ENCODE data around the gene TTYH3.
A peak's percentile ranks its signal among the peaks of the same experiment; 100 is the strongest.

The TTYH3 gene

DNA sequence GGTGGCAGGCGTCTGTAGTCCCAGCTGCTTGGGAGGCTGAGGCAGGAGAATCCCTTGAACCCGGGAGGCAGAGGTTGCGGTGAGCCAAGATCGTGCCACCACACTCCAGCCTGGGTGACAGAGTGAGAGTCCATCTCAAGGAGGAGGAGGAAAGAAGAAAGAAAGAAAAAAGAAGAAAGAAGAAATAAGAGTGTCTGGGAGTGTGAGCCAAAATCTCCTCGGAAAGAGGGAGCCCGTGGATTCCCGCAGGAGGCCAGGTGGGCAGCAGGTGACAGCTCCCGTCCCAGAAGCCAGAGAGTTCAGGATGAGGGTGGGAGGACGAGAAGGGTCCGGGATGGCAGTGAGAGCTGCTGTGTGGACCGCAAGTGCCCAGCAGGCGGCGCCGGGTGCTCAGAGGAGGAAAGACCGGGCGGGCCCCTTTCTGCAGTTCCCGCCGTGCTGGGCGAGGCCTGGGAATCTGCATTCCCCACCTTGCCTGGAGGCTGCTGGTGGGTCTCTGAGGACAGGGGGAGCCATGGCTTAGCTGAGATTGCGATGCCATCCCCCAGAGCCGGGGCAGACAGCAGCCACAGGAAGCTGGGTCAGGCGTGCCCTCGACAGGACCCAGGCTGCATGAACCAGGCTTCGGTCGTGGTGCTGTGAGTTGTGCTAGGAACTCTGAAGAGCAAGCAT lies 39.1 kb downstream of the TTYH3 start (continued):
- TF ChIP-seq, protein P1, sequence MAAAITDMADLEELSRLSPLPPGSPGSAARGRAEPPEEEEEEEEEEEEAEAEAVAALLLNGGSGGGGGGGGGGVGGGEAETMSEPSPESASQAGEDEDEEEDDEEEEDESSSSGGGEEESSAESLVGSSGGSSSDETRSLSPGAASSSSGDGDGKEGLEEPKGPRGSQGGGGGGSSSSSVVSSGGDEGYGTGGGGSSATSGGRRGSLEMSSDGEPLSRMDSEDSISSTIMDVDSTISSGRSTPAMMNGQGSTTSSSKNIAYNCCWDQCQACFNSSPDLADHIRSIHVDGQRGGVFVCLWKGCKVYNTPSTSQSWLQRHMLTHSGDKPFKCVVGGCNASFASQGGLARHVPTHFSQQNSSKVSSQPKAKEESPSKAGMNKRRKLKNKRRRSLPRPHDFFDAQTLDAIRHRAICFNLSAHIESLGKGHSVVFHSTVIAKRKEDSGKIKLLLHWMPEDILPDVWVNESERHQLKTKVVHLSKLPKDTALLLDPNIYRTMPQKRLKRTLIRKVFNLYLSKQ (tag by site-specific recombination; IDR thresholded peaks at IDR 0.05; ENCODE audit: borderline replicate concordance): no peak
- TF ChIP-seq ZNF837 (tag by site-specific recombination; IDR thresholded peaks at IDR 0.05): no peak
- no peak for TF ChIP-seq ZNF354C (tag by site-specific recombination; IDR thresholded peaks at IDR 0.05; ENCODE audit: borderline replicate concordance, low read depth)
- TF ChIP-seq, protein P2, sequence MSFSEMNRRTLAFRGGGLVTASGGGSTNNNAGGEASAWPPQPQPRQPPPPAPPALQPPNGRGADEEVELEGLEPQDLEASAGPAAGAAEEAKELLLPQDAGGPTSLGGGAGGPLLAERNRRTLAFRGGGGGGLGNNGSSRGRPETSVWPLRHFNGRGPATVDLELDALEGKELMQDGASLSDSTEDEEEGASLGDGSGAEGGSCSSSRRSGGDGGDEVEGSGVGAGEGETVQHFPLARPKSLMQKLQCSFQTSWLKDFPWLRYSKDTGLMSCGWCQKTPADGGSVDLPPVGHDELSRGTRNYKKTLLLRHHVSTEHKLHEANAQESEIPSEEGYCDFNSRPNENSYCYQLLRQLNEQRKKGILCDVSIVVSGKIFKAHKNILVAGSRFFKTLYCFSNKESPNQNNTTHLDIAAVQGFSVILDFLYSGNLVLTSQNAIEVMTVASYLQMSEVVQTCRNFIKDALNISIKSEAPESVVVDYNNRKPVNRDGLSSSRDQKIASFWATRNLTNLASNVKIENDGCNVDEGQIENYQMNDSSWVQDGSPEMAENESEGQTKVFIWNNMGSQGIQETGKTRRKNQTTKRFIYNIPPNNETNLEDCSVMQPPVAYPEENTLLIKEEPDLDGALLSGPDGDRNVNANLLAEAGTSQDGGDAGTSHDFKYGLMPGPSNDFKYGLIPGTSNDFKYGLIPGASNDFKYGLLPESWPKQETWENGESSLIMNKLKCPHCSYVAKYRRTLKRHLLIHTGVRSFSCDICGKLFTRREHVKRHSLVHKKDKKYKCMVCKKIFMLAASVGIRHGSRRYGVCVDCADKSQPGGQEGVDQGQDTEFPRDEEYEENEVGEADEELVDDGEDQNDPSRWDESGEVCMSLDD (tag by site-specific recombination; IDR thresholded peaks at IDR 0.05): no peak
- no peak for TF ChIP-seq ZNF174 (tag by site-specific recombination; IDR thresholded peaks at IDR 0.05)
- TF ChIP-seq, protein P3, sequence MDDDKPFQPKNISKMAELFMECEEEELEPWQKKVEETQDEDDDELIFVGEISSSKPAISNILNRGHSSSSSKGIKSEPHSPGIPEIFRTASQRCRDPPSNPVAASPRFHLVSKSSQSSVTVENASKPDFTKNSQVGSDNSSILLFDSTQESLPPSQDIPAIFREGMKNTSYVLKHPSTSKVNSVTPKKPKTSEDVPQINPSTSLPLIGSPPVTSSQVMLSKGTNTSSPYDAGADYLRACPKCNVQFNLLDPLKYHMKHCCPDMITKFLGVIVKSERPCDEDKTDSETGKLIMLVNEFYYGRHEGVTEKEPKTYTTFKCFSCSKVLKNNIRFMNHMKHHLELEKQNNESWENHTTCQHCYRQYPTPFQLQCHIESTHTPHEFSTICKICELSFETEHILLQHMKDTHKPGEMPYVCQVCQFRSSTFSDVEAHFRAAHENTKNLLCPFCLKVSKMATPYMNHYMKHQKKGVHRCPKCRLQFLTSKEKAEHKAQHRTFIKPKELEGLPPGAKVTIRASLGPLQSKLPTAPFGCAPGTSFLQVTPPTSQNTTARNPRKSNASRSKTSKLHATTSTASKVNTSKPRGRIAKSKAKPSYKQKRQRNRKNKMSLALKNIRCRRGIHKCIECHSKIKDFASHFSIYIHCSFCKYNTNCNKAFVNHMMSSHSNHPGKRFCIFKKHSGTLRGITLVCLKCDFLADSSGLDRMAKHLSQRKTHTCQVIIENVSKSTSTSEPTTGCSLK (tag by site-specific recombination; IDR thresholded peaks at IDR 0.05): no peak
- TF ChIP-seq, protein P4, sequence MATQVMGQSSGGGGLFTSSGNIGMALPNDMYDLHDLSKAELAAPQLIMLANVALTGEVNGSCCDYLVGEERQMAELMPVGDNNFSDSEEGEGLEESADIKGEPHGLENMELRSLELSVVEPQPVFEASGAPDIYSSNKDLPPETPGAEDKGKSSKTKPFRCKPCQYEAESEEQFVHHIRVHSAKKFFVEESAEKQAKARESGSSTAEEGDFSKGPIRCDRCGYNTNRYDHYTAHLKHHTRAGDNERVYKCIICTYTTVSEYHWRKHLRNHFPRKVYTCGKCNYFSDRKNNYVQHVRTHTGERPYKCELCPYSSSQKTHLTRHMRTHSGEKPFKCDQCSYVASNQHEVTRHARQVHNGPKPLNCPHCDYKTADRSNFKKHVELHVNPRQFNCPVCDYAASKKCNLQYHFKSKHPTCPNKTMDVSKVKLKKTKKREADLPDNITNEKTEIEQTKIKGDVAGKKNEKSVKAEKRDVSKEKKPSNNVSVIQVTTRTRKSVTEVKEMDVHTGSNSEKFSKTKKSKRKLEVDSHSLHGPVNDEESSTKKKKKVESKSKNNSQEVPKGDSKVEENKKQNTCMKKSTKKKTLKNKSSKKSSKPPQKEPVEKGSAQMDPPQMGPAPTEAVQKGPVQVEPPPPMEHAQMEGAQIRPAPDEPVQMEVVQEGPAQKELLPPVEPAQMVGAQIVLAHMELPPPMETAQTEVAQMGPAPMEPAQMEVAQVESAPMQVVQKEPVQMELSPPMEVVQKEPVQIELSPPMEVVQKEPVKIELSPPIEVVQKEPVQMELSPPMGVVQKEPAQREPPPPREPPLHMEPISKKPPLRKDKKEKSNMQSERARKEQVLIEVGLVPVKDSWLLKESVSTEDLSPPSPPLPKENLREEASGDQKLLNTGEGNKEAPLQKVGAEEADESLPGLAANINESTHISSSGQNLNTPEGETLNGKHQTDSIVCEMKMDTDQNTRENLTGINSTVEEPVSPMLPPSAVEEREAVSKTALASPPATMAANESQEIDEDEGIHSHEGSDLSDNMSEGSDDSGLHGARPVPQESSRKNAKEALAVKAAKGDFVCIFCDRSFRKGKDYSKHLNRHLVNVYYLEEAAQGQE (tag by site-specific recombination; IDR thresholded peaks at IDR 0.05): no peak
- TF ChIP-seq, protein P5, sequence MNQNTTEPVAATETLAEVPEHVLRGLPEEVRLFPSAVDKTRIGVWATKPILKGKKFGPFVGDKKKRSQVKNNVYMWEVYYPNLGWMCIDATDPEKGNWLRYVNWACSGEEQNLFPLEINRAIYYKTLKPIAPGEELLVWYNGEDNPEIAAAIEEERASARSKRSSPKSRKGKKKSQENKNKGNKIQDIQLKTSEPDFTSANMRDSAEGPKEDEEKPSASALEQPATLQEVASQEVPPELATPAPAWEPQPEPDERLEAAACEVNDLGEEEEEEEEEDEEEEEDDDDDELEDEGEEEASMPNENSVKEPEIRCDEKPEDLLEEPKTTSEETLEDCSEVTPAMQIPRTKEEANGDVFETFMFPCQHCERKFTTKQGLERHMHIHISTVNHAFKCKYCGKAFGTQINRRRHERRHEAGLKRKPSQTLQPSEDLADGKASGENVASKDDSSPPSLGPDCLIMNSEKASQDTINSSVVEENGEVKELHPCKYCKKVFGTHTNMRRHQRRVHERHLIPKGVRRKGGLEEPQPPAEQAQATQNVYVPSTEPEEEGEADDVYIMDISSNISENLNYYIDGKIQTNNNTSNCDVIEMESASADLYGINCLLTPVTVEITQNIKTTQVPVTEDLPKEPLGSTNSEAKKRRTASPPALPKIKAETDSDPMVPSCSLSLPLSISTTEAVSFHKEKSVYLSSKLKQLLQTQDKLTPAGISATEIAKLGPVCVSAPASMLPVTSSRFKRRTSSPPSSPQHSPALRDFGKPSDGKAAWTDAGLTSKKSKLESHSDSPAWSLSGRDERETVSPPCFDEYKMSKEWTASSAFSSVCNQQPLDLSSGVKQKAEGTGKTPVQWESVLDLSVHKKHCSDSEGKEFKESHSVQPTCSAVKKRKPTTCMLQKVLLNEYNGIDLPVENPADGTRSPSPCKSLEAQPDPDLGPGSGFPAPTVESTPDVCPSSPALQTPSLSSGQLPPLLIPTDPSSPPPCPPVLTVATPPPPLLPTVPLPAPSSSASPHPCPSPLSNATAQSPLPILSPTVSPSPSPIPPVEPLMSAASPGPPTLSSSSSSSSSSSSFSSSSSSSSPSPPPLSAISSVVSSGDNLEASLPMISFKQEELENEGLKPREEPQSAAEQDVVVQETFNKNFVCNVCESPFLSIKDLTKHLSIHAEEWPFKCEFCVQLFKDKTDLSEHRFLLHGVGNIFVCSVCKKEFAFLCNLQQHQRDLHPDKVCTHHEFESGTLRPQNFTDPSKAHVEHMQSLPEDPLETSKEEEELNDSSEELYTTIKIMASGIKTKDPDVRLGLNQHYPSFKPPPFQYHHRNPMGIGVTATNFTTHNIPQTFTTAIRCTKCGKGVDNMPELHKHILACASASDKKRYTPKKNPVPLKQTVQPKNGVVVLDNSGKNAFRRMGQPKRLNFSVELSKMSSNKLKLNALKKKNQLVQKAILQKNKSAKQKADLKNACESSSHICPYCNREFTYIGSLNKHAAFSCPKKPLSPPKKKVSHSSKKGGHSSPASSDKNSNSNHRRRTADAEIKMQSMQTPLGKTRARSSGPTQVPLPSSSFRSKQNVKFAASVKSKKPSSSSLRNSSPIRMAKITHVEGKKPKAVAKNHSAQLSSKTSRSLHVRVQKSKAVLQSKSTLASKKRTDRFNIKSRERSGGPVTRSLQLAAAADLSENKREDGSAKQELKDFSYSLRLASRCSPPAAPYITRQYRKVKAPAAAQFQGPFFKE (tag by site-specific recombination; IDR thresholded peaks at IDR 0.05; ENCODE audit: borderline replicate concordance): no peak
- no peak for TF ChIP-seq ZSCAN23 (tag by site-specific recombination; IDR thresholded peaks at IDR 0.05)
- TF ChIP-seq KLF10 (tag by site-specific recombination; IDR thresholded peaks at IDR 0.05): no peak
- no peak for TF ChIP-seq RBAK (tag by site-specific recombination; IDR thresholded peaks at IDR 0.05)
- TF ChIP-seq ZIC2 (tag by site-specific recombination; IDR thresholded peaks at IDR 0.05): no peak
- TF ChIP-seq, protein P6, sequence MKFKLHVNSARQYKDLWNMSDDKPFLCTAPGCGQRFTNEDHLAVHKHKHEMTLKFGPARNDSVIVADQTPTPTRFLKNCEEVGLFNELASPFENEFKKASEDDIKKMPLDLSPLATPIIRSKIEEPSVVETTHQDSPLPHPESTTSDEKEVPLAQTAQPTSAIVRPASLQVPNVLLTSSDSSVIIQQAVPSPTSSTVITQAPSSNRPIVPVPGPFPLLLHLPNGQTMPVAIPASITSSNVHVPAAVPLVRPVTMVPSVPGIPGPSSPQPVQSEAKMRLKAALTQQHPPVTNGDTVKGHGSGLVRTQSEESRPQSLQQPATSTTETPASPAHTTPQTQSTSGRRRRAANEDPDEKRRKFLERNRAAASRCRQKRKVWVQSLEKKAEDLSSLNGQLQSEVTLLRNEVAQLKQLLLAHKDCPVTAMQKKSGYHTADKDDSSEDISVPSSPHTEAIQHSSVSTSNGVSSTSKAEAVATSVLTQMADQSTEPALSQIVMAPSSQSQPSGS (tag by site-specific recombination; IDR thresholded peaks at IDR 0.05; ENCODE audit: low read depth): no peak
- TF ChIP-seq ZNF610 (tag by site-specific recombination; IDR thresholded peaks at IDR 0.05; ENCODE audit: borderline replicate concordance): no peak
- TF ChIP-seq, protein P7, sequence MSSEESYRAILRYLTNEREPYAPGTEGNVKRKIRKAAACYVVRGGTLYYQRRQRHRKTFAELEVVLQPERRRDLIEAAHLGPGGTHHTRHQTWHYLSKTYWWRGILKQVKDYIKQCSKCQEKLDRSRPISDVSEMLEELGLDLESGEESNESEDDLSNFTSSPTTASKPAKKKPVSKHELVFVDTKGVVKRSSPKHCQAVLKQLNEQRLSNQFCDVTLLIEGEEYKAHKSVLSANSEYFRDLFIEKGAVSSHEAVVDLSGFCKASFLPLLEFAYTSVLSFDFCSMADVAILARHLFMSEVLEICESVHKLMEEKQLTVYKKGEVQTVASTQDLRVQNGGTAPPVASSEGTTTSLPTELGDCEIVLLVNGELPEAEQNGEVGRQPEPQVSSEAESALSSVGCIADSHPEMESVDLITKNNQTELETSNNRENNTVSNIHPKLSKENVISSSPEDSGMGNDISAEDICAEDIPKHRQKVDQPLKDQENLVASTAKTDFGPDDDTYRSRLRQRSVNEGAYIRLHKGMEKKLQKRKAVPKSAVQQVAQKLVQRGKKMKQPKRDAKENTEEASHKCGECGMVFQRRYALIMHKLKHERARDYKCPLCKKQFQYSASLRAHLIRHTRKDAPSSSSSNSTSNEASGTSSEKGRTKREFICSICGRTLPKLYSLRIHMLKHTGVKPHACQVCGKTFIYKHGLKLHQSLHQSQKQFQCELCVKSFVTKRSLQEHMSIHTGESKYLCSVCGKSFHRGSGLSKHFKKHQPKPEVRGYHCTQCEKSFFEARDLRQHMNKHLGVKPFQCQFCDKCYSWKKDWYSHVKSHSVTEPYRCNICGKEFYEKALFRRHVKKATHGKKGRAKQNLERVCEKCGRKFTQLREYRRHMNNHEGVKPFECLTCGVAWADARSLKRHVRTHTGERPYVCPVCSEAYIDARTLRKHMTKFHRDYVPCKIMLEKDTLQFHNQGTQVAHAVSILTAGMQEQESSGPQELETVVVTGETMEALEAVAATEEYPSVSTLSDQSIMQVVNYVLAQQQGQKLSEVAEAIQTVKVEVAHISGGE (tag by site-specific recombination; conservative IDR thresholded peaks at IDR 0.05; ENCODE audit: low read depth): no peak
- TF ChIP-seq ZSCAN30 (tag by site-specific recombination; IDR thresholded peaks at IDR 0.05): peak; percentile 64; the same call in 1 of the 2 replicates
- no peak for TF ChIP-seq ZNF416 (tag by site-specific recombination; IDR thresholded peaks at IDR 0.05)

Measured in HEK293 (cell line).